ENCODE measurements around the gene DENND10.
"Not testable (repeated sequence)": the region's sequence is repeated elsewhere in the genome, so short reads cannot be mapped to it uniquely, and the experiment has no call there.

Gene DENND10

DNA sequence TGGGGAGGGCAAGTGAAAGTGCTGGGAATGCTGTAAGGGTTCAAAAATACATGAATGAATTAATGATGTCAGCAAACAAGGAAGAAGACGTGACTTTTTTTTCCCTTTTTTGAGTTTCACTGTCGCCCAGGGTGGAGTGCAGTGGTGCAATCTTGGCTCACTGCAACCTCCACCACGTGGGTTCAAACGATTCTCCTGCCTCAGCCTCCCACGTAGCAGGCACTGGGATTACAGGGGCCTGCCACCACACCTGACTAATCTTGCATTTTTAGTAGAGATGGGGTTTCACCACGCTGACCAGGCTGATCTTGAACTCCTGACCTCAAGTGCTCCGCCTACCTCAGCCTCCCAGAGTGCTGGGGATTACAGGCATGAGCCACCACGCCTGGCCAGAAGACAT lies 30.0 kb downstream of the DENND10 start:
- DNase-seq: no peak

DNA sequence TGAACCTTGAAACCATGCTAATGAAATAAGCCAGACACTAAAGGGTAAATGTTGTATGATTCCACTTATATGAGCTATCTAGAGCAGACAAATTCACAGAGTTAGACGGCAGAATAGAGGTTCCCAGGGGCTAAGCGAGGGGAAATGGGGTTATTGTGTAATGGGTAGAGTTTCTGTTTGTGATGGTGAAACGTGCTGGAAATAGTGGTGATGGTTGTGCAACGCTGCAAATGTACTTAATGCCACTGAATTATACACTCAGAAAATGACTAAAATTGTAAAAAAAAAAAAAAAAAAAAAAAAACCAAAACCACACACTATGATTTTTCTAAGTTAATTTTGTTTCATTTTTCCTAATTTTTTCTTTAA lies 31.6 kb downstream of the DENND10 start:
- DNase-seq: no peak

DNA sequence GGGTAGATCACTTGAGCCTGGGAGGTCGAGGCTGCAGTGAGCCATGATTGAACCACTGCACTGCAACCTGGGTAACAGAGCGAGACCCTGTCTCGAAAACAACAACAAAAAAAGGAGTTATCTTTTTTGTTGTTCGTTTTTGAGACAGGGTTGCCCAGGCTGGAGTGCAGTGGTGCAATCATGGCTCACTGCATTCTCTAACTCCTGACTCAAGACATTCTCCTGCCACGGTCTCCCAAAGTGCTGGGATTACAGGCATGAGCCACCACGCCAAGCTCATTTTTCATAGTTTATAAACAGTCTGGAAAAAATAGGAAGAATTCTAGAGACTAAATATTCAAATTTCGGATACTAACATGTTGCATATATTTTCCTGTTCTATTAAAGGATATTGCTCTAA lies 32.2 kb downstream of the DENND10 start:
- DNase-seq: no peak

DNA sequence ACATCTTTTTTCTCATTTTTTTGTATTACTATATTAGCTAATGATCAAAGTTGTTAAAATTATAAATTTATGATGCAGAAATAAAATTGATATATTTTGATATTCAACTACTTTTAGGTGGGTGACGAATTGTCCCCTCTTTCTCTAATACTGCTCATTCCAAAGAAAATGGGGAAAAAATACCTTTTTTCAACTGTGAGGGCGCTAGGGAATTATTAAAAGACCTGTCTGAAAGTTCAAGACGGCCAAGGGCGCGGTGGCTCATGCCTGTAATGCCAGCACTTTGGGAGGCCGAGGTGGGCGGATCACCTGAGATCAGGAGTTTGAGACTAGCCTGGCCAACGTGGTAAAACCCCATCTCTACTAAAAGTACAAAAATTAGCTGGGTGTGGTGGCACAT lies 34.0 kb downstream of the DENND10 start:
- peak; percentile 10 for DNase-seq

DNA sequence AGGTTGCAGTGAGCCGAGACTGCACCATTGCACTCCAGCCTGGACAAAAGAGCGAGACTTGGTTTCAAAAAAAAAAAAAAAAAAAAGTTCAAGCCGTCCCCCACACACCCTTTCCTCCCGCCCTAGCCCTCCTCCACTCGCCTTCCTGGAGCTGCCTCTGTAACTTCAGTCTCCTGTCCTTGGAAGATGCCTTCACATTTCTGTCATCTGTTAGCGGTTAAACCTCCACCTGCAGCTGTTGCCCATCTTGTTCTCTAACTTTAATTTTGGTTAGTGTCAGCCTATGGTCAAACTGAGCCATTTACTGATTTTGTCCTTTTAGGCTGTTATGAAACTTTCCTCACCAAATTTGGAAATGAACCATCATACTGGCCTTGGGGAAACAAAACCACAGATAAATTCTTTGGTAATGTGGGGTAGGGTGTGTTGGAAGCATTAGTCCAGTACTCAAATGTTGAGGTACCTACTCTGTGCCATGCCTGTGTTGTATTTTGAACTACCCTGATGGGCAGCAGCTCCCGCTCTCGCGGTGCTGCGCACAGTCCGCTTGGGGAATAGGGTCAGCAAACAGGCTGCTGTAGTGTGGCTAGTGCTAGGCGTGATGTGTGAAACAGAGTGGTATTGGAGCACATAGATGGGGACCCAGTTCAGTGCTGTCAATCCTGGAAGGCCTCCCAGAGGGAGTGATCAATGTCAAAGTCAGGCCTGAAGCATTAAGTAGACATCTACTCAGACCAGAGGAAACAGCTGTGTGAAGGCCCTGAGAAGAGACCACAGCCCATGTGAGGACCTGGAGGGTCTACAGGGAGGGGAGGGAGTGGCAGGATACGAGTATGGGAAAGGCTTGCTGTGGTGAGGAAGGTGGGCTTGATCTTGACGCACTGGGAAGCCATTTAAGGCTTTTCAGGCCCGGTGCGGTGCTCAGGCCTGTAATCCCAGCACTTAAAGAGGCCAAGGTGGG lies 34.7 kb downstream of the DENND10 start:
- DNase-seq: no peak

DNA sequence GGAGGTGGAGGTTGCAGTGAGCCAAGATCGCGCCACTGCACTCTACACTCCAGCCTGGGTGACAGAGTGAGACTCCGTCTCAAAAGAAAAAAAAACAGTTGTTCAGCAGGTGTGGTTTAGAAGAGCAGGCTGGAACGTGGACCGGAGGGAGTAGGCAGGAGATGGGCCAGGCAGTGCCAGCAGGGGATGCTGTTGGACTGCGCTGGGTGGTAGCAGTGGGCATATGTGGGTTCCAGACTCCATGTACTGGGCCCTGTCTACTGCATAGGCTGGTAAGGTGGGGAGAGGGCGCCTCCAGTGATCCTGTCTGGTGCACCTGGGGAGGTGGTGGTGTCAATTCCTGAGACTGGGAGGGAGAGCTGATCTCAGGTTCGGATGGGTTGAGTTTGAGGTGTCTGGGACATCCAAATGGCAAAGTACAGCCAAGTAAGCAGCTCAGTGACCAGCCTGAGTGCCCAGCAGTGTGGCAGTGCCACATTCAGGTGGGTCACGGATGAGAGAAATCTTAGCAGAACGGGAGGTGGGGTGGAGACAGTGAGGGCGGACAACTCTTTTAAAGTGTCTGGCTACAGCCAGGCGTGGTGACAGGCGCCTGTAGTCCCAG lies 35.7 kb downstream of the DENND10 start:
- peak; percentile 59 for DNase-seq

DNA sequence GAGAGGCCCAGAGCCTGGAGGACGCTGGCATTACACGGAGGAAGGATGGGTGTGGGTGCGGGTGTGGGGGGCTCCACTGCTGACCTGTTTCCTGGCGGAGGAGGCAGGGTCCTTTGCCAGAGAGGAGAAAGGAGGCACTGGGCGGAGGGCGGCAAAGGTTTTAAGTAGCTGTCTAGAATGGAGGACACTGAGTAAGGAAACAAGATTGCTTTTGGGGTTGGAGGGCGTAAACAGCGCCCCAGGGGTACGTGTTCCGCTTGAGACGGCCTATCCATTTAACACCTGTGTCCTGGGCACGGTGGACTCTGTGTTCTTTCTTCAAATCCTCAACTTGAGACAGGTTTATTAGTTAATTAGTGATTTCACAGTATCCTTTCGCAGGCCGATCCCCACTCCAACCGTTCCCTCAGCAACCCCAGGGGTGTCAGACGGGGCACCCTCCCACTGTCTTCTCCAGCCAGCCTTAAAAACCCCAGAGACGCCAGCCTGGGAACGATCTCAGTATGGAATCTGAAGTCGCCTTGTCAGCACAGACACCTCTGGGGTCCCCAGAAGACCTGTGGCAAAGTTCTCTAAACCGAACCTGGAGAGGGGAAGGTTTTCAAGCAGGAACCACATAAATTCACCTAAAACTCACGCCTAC lies 36.8 kb downstream of the DENND10 start:
- DNase-seq: no peak

DNA sequence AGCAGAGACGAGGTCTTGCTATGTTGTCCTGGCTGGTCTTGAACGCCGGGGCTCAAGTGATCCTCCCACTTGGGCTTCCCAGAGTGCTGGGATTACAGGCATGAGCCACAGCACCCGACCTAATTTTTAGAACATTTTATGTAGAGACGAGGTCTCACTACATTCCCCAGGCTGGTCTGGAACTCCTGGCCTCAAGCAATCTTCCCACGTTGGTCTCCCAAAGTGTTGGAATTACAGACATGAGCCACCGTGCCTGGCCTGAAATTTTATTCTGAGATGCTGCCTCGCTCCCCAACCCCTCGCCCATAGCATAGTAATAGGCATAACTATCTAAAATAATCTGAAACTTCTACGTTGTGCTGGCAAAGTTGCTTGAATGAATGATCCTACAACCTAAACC lies 39.7 kb downstream of the DENND10 start:
- no peak for DNase-seq

DNA sequence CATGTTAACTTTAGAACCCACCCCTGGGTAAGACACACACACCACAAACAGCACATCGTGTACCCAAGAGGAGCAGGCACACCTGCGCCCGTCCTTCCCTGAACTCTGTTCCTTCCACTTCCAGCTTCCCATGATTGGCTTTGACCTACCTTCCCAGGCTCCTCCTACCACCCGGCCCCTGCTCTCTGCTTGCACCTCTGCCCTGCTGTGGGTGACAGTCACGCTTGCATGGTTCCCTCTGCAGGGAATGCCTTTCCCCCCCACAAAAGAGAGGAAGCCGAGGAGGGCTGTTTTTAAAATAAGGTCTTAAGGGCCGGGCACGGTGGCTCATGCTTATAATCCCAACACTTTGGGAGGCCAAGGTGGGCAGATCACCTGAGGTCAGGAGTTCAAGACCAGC lies 45.2 kb downstream of the DENND10 start:
- DNase-seq: no peak

DNA sequence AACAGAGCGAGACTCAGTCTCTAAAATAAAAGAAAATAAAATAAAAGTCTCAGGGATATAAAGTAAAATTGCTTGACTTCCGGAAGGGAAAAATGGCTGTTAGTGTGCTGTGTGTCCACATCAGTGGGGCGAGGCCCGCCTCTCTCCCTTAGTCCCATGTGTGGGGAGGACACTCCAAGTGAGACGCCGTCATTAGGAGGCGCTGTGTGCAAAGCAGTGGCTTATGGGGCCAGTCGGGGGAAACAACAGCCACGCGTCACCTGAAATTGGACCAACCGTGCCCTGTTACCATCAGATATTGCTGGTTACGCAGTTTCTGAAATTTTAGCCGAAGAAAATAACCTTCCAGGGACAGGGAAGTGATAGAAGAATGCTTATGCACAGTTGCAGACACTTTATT lies 45.8 kb downstream of the DENND10 start:
- peak; percentile 23 for DNase-seq

DNA sequence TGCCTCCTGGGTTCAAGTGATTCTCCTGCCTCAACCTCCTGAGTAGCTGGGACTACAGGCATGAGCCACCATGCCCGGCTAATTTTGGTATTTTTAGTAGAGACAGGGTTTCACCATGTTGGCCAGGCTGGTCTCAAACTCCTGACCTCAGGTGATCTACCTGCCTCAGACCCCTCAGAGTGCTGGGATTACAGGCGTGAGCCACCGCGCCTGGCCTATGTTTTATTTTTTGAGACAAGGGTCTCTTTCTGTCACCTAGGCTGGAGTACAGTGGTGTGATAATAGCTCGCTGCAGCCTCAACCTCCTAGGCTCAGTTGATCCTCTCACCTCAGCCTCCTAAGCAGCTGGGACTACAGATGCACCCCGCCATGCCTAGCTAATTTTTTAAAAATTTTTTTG lies 47.7 kb downstream of the DENND10 start:
- not testable (repeated sequence) for DNase-seq

DNA sequence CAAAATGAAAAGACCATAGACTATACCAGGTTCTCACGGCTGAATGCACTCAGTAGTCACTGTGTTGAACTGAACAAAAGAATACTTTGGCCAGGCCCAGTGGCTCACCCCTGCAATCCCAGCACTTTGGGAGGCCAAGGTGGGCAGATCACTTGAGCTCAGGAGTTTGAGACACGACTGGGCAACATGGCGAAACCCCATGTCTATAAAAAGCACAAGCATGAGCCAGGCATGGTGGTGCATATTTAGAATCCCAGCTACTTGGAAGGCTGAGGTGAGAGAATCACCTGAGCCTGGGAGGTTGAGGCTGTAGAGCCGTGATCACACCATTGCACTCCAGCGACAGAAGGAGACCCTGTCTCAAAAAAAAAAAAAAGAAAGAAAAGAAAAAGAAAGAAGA lies 49.1 kb downstream of the DENND10 start:
- no peak for DNase-seq

DNA sequence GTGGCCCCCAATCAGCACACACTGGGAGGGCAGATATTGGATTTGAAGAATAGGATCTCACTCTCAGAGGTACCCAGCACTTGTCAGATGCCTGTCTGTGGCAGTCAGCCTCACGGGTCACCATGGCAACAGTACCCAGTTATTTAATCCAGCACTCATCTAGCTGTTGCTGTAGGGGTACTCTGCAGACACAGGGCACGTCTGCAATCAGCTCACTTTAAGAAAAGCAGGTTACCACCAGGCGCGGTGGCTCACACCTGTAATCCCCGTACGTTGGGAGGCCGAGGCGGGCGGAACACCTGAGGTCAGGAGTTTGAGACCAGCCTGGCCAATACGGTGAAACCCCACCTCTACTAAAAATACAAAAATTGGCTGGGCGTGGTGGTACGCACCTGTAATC lies 49.7 kb downstream of the DENND10 start:
- DNase-seq: no peak

DNA sequence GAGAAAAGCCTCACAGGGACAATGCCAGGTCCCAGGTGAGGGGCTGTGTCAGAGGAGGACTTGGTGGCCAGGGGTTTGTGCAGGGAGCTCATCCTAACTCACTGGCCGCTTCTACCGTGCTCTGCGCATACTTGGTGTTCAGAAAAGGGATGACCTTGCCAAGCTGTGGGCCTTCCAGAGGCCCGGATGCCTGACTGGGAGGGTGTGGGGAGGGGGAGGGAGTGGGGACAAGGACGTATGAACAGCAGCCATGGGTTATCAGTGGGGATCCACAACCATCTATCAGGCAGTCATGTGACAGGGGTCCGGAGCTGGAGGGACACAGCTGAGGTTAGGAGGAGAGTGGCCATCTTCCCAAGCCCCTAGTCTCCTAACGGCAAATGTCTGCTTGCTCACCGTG lies 55.4 kb downstream of the DENND10 start:
- DNase-seq: no peak

DNA sequence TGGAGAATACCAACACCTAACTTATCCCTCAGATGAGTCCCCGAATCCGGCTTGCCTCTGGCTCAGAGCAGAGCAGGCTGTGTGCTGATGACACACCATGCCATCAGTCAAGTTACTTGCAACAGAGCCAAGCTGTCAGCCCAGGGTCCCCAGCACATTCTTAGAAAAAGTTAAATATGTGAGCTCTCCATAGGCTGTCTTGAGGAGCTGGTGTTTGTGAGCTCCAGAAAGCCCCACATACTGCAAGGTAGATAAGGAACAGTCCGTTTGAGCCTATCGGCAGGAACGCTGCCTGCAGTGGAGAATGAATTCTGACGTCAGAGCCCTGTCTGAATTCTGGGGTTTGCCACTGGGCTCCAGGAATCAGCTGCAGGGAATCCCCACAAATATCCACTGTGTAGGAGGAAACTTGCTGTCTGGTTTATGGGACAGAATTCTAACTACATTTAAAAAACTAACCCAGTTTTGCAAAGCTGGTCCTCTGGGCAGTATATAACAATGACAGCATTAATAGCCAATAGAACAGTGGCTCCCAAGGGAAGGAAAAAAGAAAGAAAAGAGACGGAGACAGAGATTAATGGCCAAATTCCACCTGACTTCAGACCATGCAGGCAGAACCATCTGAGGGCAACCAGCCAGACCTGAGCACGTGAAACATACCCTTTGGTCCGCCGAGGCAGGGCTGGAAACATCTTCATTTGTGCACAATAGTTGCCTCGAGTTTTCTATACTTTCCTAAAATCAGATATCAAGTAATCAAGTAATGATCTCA lies 58.0 kb downstream of the DENND10 start:
- DNase-seq: no peak

DNA sequence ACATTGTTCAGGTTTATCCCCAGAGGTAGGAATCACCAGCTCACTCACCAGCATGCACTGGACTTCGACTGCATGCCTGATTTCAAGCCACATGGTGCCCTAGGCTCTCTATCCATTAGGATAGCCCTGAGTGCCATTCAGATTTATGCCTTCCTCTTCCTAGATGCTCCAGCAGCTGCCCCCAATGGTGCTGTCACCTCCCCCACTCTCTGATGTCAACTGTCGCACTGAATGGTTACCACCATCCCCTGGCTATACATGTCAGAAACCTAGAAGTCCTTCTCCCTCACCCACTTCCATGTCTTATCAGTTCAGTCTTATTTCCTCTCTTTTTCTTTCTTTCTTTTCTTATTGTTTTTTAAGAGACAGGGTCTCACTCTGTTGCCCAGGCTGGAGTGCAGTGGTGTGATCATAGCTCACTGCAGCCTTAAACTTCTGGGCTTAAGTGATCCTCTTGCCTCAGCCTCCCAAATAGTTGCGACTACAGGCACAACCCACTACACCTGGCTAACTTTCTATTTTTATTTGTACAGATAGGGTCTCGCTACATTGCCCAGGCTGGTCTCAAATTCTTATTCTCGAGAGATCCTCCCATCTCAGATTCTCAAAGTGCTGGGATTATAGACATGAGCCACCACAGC lies 58.7 kb downstream of the DENND10 start:
- no peak for DNase-seq

DNA sequence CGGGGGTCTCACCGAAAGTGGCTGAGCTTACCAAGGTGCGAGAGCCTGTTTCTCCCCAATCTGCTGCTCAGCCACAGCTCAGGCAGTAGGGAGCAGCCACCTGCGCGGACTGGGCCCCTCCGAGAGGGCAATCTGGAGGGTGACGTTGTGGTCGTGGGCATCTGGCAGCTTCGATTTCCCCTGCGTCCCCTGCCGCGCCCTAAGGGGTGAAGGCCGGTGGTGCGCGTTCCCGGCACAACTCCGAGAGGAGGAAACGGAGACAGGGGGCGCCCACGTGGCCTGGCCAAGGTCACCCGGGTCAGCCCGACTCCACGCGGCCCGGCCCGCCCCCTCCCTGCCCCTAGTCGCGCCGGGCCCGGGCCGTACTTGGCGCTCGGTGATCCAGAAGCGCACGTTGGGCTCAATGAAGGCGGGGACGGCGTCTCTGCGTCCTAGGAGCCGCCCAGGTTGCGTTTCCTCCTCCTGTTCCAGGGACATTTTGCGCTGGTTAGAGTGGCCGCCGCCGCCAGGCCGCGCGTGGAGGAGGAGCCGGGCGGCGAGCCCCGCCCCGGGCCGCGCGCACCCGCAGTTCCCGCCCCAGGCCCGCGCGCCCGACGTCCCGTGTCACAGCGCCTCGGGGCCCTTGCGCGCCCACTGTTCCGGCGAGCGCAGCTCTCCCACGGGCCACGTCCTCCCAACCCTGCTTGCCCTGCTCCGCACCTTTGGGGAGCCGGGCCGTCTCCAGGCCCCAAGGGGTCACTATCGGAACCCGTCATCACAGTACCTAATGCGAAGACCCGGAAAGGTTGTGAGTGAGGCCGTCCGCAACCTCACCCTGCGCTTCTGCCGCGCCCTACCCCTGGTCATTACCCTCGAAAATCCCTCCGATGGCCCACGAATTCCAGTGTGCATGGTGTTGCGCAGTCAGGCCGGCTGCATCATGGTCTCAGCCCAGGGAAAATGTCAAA lies 61.5 kb downstream of the DENND10 start, which contains the start of gene SFXN4:
TSS of gene SFXN4 (minus strand) at position 544 of the 947 bp plus-strand sequence. CDS start at position 477, 67 bp downstream.
- peak; percentile 92 for DNase-seq

DNA sequence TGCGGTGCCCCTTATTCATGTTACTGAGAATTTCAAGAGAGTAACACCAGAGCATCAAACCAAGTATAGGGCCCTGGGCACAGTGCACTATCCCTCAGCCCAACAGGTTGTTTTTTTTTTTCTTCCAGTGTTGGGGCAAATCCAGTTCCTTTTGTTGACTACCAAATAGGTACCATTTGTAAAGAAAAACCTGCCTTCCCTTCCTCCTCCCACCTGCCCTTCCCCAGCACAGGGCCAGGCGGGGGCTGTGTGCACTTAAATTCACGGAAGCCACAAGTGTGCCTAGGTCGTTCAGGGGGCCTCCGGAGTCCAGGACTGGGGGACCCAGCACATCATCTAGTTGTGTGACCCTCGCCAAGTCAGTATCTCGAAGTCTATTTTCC lies 62.2 kb downstream of the DENND10 start:
- peak; percentile 68 for DNase-seq

DNA sequence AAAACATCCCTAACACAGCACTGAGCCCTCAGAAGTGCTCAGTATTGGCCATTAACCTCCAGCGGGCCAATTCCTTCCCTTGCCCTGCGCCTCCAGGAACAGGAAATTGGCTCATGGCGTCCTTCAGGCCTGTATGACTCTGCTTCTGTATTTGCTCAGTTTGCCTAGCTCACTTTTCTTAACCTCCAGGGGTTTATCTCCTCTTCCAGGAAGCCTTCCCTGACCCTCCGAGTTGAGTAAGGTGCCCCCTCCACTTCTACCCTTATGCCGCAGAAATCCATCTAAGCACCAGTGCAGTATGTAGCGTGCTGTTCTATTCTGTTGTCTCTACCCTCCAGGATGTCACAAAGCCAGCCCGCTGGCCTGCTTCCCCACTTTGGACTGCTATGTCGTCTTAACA lies 62.7 kb downstream of the DENND10 start:
- peak; percentile 44 for DNase-seq

DNA sequence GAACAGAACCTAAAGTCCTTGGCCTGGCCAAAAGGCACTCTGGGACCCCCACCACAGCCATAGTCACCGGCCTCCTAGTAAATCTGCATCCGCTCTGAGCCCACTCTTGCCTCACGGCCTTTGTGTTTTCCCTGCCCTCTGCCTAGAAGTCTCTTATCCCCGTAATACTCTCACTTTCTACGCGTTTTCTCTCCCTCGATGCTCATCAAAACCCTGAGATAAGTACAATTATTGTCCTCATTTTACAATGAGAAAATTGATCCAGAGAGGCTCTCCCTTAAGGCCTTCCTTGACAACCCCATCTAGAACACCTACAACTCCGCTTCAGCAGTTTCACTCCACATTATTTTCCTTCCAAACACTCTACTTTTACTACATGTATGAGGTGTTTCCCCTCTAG lies 63.1 kb downstream of the DENND10 start:
- DNase-seq: no peak

DNA sequence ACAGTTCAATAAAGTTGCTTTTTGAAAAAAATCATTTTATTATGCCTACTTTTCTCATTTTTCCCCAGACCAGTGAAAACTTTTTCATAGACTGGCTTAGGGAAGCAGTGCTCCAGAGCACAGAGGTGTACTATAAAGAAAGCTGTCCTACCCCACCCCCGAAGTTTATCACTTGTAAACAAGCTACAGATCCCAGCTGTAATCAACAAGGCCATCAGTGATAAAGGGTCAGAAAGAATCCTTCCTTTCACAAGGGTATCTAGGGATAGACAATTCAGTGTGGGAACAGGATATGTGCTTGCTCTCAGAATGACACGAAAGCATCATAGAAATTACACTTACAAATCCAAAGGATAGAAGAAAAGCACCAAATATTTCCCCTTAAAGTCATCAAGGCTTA lies 70.2 kb downstream of the DENND10 start:
- DNase-seq: no peak

All from DMS53 (cell line).